ENCODE measurements around the gene TAPBPL. TPM values are rescaled to one million over a fixed set of nuclear protein-coding genes. Genes with fewer than 3 reads are reported as not detected.

Gene TAPBPL
- polyA plus RNA-seq, 1 of the 3 experiments (the other 2 are of a cell fraction), result 24.1 TPM

DNA sequence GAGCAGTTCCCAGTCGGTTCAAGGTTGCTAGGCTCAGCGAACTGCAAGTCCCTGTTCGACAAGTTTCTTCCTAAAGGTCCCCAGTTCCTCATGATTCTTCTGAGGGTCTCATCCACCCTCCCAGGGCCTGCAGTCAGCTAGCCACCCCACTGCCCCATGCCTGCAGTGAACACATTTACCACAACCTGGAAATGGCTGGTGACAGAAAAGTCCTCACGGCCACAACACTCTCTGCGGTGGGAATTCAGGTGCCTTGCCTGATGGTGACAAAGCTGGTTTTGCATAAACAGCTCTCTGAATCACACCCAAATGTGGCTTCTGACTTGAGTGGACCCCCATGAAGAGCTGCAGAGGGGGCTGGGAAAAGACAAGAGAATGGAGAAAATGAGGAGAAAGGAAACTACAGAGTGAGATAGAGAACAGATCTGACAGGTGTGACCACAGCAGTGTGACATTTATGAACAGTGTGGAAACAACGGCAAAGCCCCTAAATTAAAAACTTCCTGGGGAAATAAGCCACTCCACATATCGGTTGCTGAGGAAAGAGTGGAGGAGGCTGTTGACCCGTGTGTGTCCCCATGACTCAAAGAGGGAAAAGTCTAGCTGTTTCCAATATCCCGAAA is 8.4 kb upstream of the TAPBPL start:
- no peaks in the 10 kb centered on the region for H3K4me1 ChIP-seq (ENCODE audit: control insufficient read depth in 1 of 2, insufficient read depth in 2 of 2, low read depth in 1 of 2, low read length in 1 of 2)
- no peak for DNase-seq
- no peak overlapping the region for H3K9ac ChIP-seq
- no peaks in the 10 kb centered on the region for H4K20me1 ChIP-seq (ENCODE audit: insufficient read depth)
- H3K9me3 ChIP-seq, result no peaks in the 10 kb centered on the region
- H3K36me3 ChIP-seq (replicated peaks in 1 of 2; ENCODE audit: control insufficient read depth in 1 of 2, insufficient read depth in 2 of 2, low read length in 1 of 2), result no peaks in the 10 kb centered on the region
- H3K27ac ChIP-seq (ENCODE audit: low read depth in 2 of 2, low read length in 1 of 2), result no peak overlapping the region
- WGBS (ENCODE audit: low lambda C conversion rate), result 78% methylated on average over 7 of the region's 9 CpGs
- no peaks in the 10 kb centered on the region for H3K79me2 ChIP-seq (ENCODE audit: insufficient read depth)
- no peak overlapping the region for H3K4me3 ChIP-seq (ENCODE audit: low read depth in 2 of 2, low read length in 1 of 2)
- no peak for TF ChIP-seq EP300 (IDR thresholded peaks at IDR 0.05; ENCODE audit: borderline replicate concordance in 1 of 2, low read depth in 1 of 2, low read length in 1 of 2)
- TF ChIP-seq CHD2 (IDR thresholded peaks at IDR 0.05; ENCODE audit: low read length, partially characterized antibody), result no peak
- no peak for TF ChIP-seq NFIC (IDR thresholded peaks at IDR 0.05; ENCODE audit: borderline replicate concordance)
- TF ChIP-seq GATA2 (CRISPR knock-in tag; IDR thresholded peaks at IDR 0.05), result no peak
- TF ChIP-seq, protein P1, sequence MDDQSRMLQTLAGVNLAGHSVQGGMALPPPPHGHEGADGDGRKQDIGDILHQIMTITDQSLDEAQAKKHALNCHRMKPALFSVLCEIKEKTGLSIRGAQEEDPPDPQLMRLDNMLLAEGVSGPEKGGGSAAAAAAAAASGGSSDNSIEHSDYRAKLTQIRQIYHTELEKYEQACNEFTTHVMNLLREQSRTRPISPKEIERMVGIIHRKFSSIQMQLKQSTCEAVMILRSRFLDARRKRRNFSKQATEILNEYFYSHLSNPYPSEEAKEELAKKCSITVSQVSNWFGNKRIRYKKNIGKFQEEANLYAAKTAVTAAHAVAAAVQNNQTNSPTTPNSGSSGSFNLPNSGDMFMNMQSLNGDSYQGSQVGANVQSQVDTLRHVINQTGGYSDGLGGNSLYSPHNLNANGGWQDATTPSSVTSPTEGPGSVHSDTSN (IDR thresholded peaks at IDR 0.05), result no peak
- no peak for TF ChIP-seq MEF2A (IDR thresholded peaks at IDR 0.05; ENCODE audit: borderline replicate concordance, low read depth)
- TF ChIP-seq, protein P2, sequence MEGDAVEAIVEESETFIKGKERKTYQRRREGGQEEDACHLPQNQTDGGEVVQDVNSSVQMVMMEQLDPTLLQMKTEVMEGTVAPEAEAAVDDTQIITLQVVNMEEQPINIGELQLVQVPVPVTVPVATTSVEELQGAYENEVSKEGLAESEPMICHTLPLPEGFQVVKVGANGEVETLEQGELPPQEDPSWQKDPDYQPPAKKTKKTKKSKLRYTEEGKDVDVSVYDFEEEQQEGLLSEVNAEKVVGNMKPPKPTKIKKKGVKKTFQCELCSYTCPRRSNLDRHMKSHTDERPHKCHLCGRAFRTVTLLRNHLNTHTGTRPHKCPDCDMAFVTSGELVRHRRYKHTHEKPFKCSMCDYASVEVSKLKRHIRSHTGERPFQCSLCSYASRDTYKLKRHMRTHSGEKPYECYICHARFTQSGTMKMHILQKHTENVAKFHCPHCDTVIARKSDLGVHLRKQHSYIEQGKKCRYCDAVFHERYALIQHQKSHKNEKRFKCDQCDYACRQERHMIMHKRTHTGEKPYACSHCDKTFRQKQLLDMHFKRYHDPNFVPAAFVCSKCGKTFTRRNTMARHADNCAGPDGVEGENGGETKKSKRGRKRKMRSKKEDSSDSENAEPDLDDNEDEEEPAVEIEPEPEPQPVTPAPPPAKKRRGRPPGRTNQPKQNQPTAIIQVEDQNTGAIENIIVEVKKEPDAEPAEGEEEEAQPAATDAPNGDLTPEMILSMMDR (IDR thresholded peaks at IDR 0.05), result no peak
- no peak for TF ChIP-seq EZH2phosphoT487 (IDR thresholded peaks at IDR 0.05; ENCODE audit: borderline replicate concordance, low read depth)
- TF ChIP-seq MXI1 (IDR thresholded peaks at IDR 0.05; ENCODE audit: low read depth, low read length), result no peak
- TF ChIP-seq RFX5 (IDR thresholded peaks at IDR 0.05; ENCODE audit: low read length), result no peak
- TF ChIP-seq, protein P3, sequence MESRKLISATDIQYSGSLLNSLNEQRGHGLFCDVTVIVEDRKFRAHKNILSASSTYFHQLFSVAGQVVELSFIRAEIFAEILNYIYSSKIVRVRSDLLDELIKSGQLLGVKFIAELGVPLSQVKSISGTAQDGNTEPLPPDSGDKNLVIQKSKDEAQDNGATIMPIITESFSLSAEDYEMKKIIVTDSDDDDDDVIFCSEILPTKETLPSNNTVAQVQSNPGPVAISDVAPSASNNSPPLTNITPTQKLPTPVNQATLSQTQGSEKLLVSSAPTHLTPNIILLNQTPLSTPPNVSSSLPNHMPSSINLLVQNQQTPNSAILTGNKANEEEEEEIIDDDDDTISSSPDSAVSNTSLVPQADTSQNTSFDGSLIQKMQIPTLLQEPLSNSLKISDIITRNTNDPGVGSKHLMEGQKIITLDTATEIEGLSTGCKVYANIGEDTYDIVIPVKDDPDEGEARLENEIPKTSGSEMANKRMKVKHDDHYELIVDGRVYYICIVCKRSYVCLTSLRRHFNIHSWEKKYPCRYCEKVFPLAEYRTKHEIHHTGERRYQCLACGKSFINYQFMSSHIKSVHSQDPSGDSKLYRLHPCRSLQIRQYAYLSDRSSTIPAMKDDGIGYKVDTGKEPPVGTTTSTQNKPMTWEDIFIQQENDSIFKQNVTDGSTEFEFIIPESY (IDR thresholded peaks at IDR 0.05; ENCODE audit: borderline replicate concordance, low read depth), result no peak
- TF ChIP-seq SMC3 (IDR thresholded peaks at IDR 0.05; ENCODE audit: low read depth, low read length), result no peak
- no peak for TF ChIP-seq SIN3A (IDR thresholded peaks at IDR 0.05; ENCODE audit: borderline replicate concordance, low read depth, low read length)
- no peak for TF ChIP-seq RXRA (IDR thresholded peaks at IDR 0.05; ENCODE audit: borderline replicate concordance, low read depth)
- TF ChIP-seq ELF1 (IDR thresholded peaks at IDR 0.05), result no peak
- TF ChIP-seq RAD21 (IDR thresholded peaks at IDR 0.05; ENCODE audit: low read length), result no peak
- TF ChIP-seq TEAD4 (IDR thresholded peaks at IDR 0.05; ENCODE audit: borderline replicate concordance, insufficient read depth), result no peak
- H3K27me3 ChIP-seq (ENCODE audit: insufficient read depth), result no peaks in the 10 kb centered on the region
- H3F3A ChIP-seq (replicated peaks; ENCODE audit: insufficient read depth), result no peaks in the 10 kb centered on the region
- H3K9me2 ChIP-seq, result no peaks in the 10 kb centered on the region
- H2AFZ ChIP-seq (ENCODE audit: low read depth), result no peak overlapping the region
- H3K4me2 ChIP-seq, result no peak overlapping the region
- CTCF ChIA-PET, result interaction anchor here (1.1 to 2.5 kb wide), 5 partner anchors 15 to 455 kb away, joined by 3 to 14 read pairs (median 3); no protein-coding TSS in a partner anchor
- POLR2A ChIA-PET, result interaction anchor here (1.7 kb wide), 1 partner anchor 9 kb away, joined by 4 read pairs; the partner anchor contains the start of gene TAPBPL

Measured in SK-N-SH (cell line).